Neural cell (in vitro differentiated cells): ENCODE measurements around the gene MAGI1. TPM values are rescaled to one million over a fixed set of nuclear protein-coding genes. Genes with fewer than 3 reads are reported as not detected.

Experiments
- H2AFZ ChIP-seq: fragments of 200-600, 300-800 bp; sonication (generic), shearing (Covaris generic); 2 replicates; pipeline ENCODE4 v1.6.0; 2014; ENCODE audit warnings: low read depth, mild to moderate bottlenecking, antibody characterized with exemption, low read length, moderate library complexity
- H3F3A ChIP-seq: fragments of 200-600 bp; shearing (Covaris generic); 2 replicates; pipeline ENCODE4 v1.6.1; 2016; ENCODE audit warnings: mild to moderate bottlenecking, moderate library complexity, mixed read lengths, antibody characterized with exemption, low read length; ENCODE audit not compliant: insufficient read depth, poor library complexity, severe bottlenecking
- H3K27ac ChIP-seq: fragments of 200-600, 300-800 bp; sonication (generic), shearing (Covaris generic); 2 replicates; pipeline ENCODE4 v1.5.1; 2014; ENCODE audit warnings: mild to moderate bottlenecking, low read length, moderate library complexity
- H3K27me3 ChIP-seq: fragments of 300-800, 200-600 bp; sonication (generic), shearing (Covaris generic); 2 replicates; pipeline ENCODE4 v1.6.0; 2014; ENCODE audit warnings: mild to moderate bottlenecking, low read depth, low read length, moderate library complexity; ENCODE audit not compliant: insufficient read depth
- H3K36me3 ChIP-seq: fragments of 300-800, 200-600 bp; sonication (generic), shearing (Covaris generic); 2 replicates; pipeline ENCODE4 v1.5.1; 2014; ENCODE audit warnings: mild to moderate bottlenecking, antibody characterized with exemption, low read length, moderate library complexity; ENCODE audit not compliant: insufficient read depth
- H3K4me2 ChIP-seq: fragments of 300-800, 200-600 bp; sonication (generic), shearing (Covaris generic); 2 replicates; pipeline ENCODE4 v1.6.0; 2014; ENCODE audit warnings: mild to moderate bottlenecking, low read length
- H3K4me3 ChIP-seq: fragments of 300-800, 200-600 bp; sonication (generic), shearing (Covaris generic); 2 replicates; pipeline ENCODE4 v1.5.1; 2014; ENCODE audit warnings: mild to moderate bottlenecking, low read length, moderate library complexity
- H3K79me2 ChIP-seq: fragments of 200-600 bp; shearing (Covaris generic); replicated peaks from 2 replicates; pipeline ENCODE4 v1.6.0; 2014; ENCODE audit warnings: mild to moderate bottlenecking, low read length, moderate library complexity; ENCODE audit not compliant: insufficient read depth
- H3K9ac ChIP-seq: fragments of 300-800, 200-600 bp; sonication (generic), shearing (Covaris generic); 2 replicates; pipeline ENCODE4 v1.6.1; 2016; ENCODE audit warnings: mild to moderate bottlenecking, low read length, mixed read lengths
- H3K9me2 ChIP-seq: fragments of 200-600 bp; shearing (Covaris generic); 2 replicates; pipeline ENCODE4 v1.6.1; 2016; ENCODE audit warnings: mild to moderate bottlenecking, low read length, mixed read lengths; ENCODE audit not compliant: insufficient read depth
- H3K9me3 ChIP-seq: fragments of 200-600, 300-800 bp; sonication (generic), shearing (Covaris generic); 2 replicates; pipeline ENCODE4 v1.6.1; 2016; ENCODE audit warnings: mild to moderate bottlenecking, mixed run types, low read length, moderate library complexity, mixed read lengths
- H4K20me1 ChIP-seq: fragments of 200-600 bp; shearing (Covaris generic); 2 replicates; pipeline ENCODE4 v1.6.1; 2016; ENCODE audit warnings: mild to moderate bottlenecking, mixed run types; ENCODE audit not compliant: insufficient read depth
- EP300 ChIP-seq: fragments of 450-650 bp; conservative IDR thresholded peaks from 2 replicates; pipeline ENCODE4 v1.6.1; 2014; ENCODE audit warnings: antibody characterized with exemption, mild to moderate bottlenecking, moderate library complexity; ENCODE audit not compliant: poor library complexity, severe bottlenecking
- EZH2 ChIP-seq: fragments of 200-600, 300-800 bp; shearing (Covaris generic), sonication (generic); IDR thresholded peaks from 2 replicates; pipeline ENCODE4 v1.6.1; 2014; ENCODE audit warnings: antibody characterized with exemption, low read length, borderline replicate concordance, mild to moderate bottlenecking; ENCODE audit not compliant: insufficient read depth, poor library complexity, severe bottlenecking
- MXI1 ChIP-seq: fragments of 450-650 bp; conservative IDR thresholded peaks from 2 replicates; pipeline ENCODE4 v1.6.1; 2014; ENCODE audit warnings: antibody characterized with exemption, mild to moderate bottlenecking; ENCODE audit not compliant: poor library complexity, severe bottlenecking
- POLR2AphosphoS5 ChIP-seq: IDR thresholded peaks from 2 replicates; pipeline ENCODE4 v1.6.1; 2012
- RAD21 ChIP-seq: fragments of 450-650 bp; conservative IDR thresholded peaks from 2 replicates; pipeline ENCODE4 v1.6.1; 2014; ENCODE audit warnings: antibody characterized with exemption, mild to moderate bottlenecking, moderate library complexity
- SMC3 ChIP-seq: fragments of 450-650 bp; conservative IDR thresholded peaks from 2 replicates; pipeline ENCODE4 v1.6.1; 2014; ENCODE audit warnings: antibody characterized with exemption, mild to moderate bottlenecking, moderate library complexity; ENCODE audit not compliant: poor library complexity
- TAF1 ChIP-seq: IDR thresholded peaks from 2 replicates; pipeline ENCODE4 v1.6.1; 2012; ENCODE audit warnings: low read depth
- polyA plus RNA-seq: library from polyadenylated mRNA; depleted of rRNA; stranded (reverse); fragments of >200 nt; gene quantifications from 2 replicates; pipeline ENCODE4 v1.2.3, GENCODE V29; 2014
- TF ChIP-seq, protein P1 (sequence below): fragments of 450-650 bp; IDR thresholded peaks from 2 replicates; pipeline ENCODE4 v1.5.1; 2014; ENCODE audit warnings: antibody characterized with exemption, mild to moderate bottlenecking, moderate library complexity; ENCODE audit not compliant: poor library complexity, severe bottlenecking
- TF ChIP-seq, protein P2 (sequence below): IDR thresholded peaks from 2 replicates; pipeline ENCODE4 v1.6.1; 2012; ENCODE audit warnings: borderline replicate concordance

Gene MAGI1
- polyA plus RNA-seq, 1 donor from 2014 or later: 44.7 TPM

GRCh38 chr3:65344444-65344843 is 694.3 kb downstream of the MAGI1 start:
- no peak overlapping the region for H2AFZ ChIP-seq
- H3K9me3 ChIP-seq: no peaks in the 10 kb centered on the region
- H3K4me2 ChIP-seq: no peak overlapping the region
- no peaks in the 10 kb centered on the region for H3K27me3 ChIP-seq
- no peaks in the 10 kb centered on the region for H3K36me3 ChIP-seq
- H3K9me2 ChIP-seq: no peaks in the 10 kb centered on the region
- no peak overlapping the region for H3K27ac ChIP-seq
- H4K20me1 ChIP-seq: no peaks in the 10 kb centered on the region
- TF ChIP-seq SMC3: no peak
- no peak for TF ChIP-seq EZH2
- no peak for TF ChIP-seq TAF1
- H3F3A ChIP-seq: no peaks in the 10 kb centered on the region
- no peak overlapping the region for H3K4me3 ChIP-seq
- H3K9ac ChIP-seq: no peak overlapping the region
- no peaks in the 10 kb centered on the region for H3K79me2 ChIP-seq

GRCh38 chr3:65343736-65344135 is 695.0 kb downstream of the MAGI1 start:
- no peak for TF ChIP-seq RAD21
- TF ChIP-seq POLR2AphosphoS5: no peak
- no peak for TF ChIP-seq TAF1
- no peak for TF ChIP-seq MXI1
- no peak for TF ChIP-seq EP300
- no peak for TF ChIP-seq SMC3
- TF ChIP-seq, protein P1, sequence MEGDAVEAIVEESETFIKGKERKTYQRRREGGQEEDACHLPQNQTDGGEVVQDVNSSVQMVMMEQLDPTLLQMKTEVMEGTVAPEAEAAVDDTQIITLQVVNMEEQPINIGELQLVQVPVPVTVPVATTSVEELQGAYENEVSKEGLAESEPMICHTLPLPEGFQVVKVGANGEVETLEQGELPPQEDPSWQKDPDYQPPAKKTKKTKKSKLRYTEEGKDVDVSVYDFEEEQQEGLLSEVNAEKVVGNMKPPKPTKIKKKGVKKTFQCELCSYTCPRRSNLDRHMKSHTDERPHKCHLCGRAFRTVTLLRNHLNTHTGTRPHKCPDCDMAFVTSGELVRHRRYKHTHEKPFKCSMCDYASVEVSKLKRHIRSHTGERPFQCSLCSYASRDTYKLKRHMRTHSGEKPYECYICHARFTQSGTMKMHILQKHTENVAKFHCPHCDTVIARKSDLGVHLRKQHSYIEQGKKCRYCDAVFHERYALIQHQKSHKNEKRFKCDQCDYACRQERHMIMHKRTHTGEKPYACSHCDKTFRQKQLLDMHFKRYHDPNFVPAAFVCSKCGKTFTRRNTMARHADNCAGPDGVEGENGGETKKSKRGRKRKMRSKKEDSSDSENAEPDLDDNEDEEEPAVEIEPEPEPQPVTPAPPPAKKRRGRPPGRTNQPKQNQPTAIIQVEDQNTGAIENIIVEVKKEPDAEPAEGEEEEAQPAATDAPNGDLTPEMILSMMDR: no peak
- no peak for TF ChIP-seq EZH2
- TF ChIP-seq, protein P2, sequence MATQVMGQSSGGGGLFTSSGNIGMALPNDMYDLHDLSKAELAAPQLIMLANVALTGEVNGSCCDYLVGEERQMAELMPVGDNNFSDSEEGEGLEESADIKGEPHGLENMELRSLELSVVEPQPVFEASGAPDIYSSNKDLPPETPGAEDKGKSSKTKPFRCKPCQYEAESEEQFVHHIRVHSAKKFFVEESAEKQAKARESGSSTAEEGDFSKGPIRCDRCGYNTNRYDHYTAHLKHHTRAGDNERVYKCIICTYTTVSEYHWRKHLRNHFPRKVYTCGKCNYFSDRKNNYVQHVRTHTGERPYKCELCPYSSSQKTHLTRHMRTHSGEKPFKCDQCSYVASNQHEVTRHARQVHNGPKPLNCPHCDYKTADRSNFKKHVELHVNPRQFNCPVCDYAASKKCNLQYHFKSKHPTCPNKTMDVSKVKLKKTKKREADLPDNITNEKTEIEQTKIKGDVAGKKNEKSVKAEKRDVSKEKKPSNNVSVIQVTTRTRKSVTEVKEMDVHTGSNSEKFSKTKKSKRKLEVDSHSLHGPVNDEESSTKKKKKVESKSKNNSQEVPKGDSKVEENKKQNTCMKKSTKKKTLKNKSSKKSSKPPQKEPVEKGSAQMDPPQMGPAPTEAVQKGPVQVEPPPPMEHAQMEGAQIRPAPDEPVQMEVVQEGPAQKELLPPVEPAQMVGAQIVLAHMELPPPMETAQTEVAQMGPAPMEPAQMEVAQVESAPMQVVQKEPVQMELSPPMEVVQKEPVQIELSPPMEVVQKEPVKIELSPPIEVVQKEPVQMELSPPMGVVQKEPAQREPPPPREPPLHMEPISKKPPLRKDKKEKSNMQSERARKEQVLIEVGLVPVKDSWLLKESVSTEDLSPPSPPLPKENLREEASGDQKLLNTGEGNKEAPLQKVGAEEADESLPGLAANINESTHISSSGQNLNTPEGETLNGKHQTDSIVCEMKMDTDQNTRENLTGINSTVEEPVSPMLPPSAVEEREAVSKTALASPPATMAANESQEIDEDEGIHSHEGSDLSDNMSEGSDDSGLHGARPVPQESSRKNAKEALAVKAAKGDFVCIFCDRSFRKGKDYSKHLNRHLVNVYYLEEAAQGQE: no peak
- no peaks in the 10 kb centered on the region for H3K27me3 ChIP-seq
- H3K36me3 ChIP-seq: no peaks in the 10 kb centered on the region
- no peak overlapping the region for H3K27ac ChIP-seq
- H3K79me2 ChIP-seq: no peaks in the 10 kb centered on the region
- no peaks in the 10 kb centered on the region for H4K20me1 ChIP-seq
- H3K9ac ChIP-seq: no peak overlapping the region
- no peak overlapping the region for H3K4me3 ChIP-seq
- H3K9me3 ChIP-seq: no peaks in the 10 kb centered on the region
- no peak overlapping the region for H2AFZ ChIP-seq
- H3K9me2 ChIP-seq: no peaks in the 10 kb centered on the region
- no peak overlapping the region for H3K4me2 ChIP-seq
- no peaks in the 10 kb centered on the region for H3F3A ChIP-seq

DNA sequence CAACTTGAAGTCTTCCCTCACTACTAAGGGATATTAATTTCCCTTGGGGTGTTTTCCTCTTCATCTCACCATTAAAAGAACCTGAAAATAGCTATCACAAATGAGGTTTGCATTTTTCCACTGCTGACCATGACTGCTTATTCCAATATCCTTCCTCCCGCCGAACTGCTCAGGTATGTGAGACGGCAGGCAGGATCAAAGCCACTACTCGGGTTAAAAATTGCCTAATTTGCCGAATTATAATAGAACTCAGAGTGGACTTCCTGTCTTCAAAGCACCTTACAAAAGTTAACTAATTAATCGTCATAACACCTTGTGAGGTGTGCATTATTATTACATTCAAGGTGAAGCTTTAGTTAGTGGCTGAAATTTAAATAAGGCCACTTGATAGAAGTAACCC is 695.7 kb downstream of the MAGI1 start:
- H4K20me1 ChIP-seq: no peaks in the 10 kb centered on the region
- no peaks in the 10 kb centered on the region for H3K27me3 ChIP-seq
- no peak overlapping the region for H3K4me2 ChIP-seq
- H3K9me3 ChIP-seq: no peaks in the 10 kb centered on the region
- H3K9ac ChIP-seq: no peak overlapping the region
- no peaks in the 10 kb centered on the region for H3K79me2 ChIP-seq
- no peak overlapping the region for H3K4me3 ChIP-seq
- no peaks in the 10 kb centered on the region for H3K9me2 ChIP-seq
- no peak overlapping the region for H3K27ac ChIP-seq
- H3F3A ChIP-seq: no peaks in the 10 kb centered on the region
- H3K36me3 ChIP-seq: no peaks in the 10 kb centered on the region
- TF ChIP-seq, protein P2: no peak
- TF ChIP-seq POLR2AphosphoS5: no peak
- no peak for TF ChIP-seq SMC3
- no peak for TF ChIP-seq EP300
- TF ChIP-seq RAD21: no peak
- no peak for TF ChIP-seq EZH2
- TF ChIP-seq, protein P1: no peak
- no peak for TF ChIP-seq TAF1
- TF ChIP-seq MXI1: no peak
- H2AFZ ChIP-seq: no peak overlapping the region
